ENCODE measurements around the gene ZNF624. TPM values are rescaled to one million over a fixed set of nuclear protein-coding genes. Genes with fewer than 3 reads are reported as not detected.

The ZNF624 gene
- total RNA-seq, 2 experiments from 2014 or later: 3.5 to 5.8 TPM

GRCh38 chr17:16573466-16573865 is 80.2 kb downstream of the ZNF624 start:
- H3K9me2 ChIP-seq (ENCODE audit: insufficient read depth, low read length): no peaks in the 10 kb centered on the region
- intact Hi-C loops (cut with micrococcal nuclease; ENCODE audit: unreplicated experiment): no loop called here
- TF ChIP-seq CTCF (conservative IDR thresholded peaks at IDR 0.05; ENCODE audit: low read length) (no peak), EZH2phosphoT487 (IDR thresholded peaks at IDR 0.05; ENCODE audit: borderline replicate concordance, low read depth, low read length) (no peak)
- no peaks in the 10 kb centered on the region for H4K20me1 ChIP-seq (ENCODE audit: insufficient read depth, low read length)
- no peak for DNase-seq (ENCODE audit: low spot score)
- CTCF ChIA-PET (ENCODE audit: unreplicated experiment): no interaction called here
- H3K4me3 ChIP-seq (ENCODE audit: low read depth, low read length, poor library complexity, severe bottlenecking): no peak overlapping the region
- no peaks in the 10 kb centered on the region for H3K9me3 ChIP-seq (ENCODE audit: low read length)
- no TSS peak for BruUV-seq (replicated peaks)
- H3K36me3 ChIP-seq (ENCODE audit: insufficient read depth, low read length): no peaks in the 10 kb centered on the region
- POLR2A ChIA-PET: no interaction called here
- H3K27ac ChIP-seq (ENCODE audit: low read depth, low read length, poor library complexity, severe bottlenecking): no peak overlapping the region
- H3K79me2 ChIP-seq (ENCODE audit: insufficient read depth, low read depth, low read length): no peaks in the 10 kb centered on the region
- H3K4me2 ChIP-seq (ENCODE audit: low read length): no peak overlapping the region
- H2AFZ ChIP-seq (ENCODE audit: low read length): no peak overlapping the region
- H3K4me1 ChIP-seq (ENCODE audit: insufficient read depth, low read length, poor library complexity, severe bottlenecking): peaks cover 8% of the 10 kb centered on the region

Small RNA genes lying within 50 kb of the gene (small RNA-seq; reads per million reads assigned to genes)
- not detected for gene RNU6-405P

Other genes with a start within 250 kb of the ZNF624 start
- 10.5 and 15.4 TPM in 2 replicates for gene TRPV2, start 238.3 kb downstream of the ZNF624 start, total RNA-seq (2014; rRNA removed; shearing (Covaris generic))
- 4.9 and 5.3 TPM in 2 replicates for gene TRPV2, start 238.3 kb downstream of the ZNF624 start, total RNA-seq (2022)
- not detected in 2 replicates for gene LRRC75A, start 161.7 kb downstream of the ZNF624 start, total RNA-seq (2014; rRNA removed; shearing (Covaris generic))
- not detected in 2 replicates for gene LRRC75A, start 161.7 kb downstream of the ZNF624 start, total RNA-seq (2022)
- 4.5 and 8.5 TPM in 2 replicates for gene ZNF287, start 84.6 kb downstream of the ZNF624 start, total RNA-seq (2014; rRNA removed; shearing (Covaris generic))
- gene ZNF287, start 84.6 kb downstream of the ZNF624 start, total RNA-seq (2022): 7.0 and 9.1 TPM in 2 replicates
- gene CCDC144A, start 36.4 kb upstream of the ZNF624 start, total RNA-seq (2014; rRNA removed; shearing (Covaris generic)): 0.03 TPM in 1 of 2 replicates, not detected in the other
- 0.31 and 0.36 TPM in 2 replicates for gene CCDC144A, start 36.4 kb upstream of the ZNF624 start, total RNA-seq (2022)

Measured in OCI-LY7 (cell line).